ENCODE data around the gene TRMT1L. TPM values are rescaled to one million over a fixed set of nuclear protein-coding genes. Genes with fewer than 3 reads are reported as not detected.

TRMT1L gene
- total and polyA plus RNA-seq, 11 donors = 8.4 to 42.3 (median 28.3) TPM

- TF ChIP-seq POLR2A (IDR thresholded peaks at IDR 0.05) (no peak), CTCF (IDR thresholded peaks at IDR 0.05) (no peak)
- Histone ChIP-seq H3K27me3 (no peaks in the 10 kb centered on the region), H3K4me3 (peak overlapping the region; percentile 70 to 92 (median 80)), H3K9me3 (no peaks in the 10 kb centered on the region), H3K27ac (peak overlapping the region; percentile 86 to 99 (median 97)), H3K4me1 (peaks cover 0 to 55% (median 34%) of the 10 kb centered on the region in 12 donors), H3K36me3 (peaks cover 0 to 12% (median 1%) of the 10 kb centered on the region in 9 donors)
- DNase-seq (no peak), ATAC-seq (no peak)
- intact Hi-C loops (cut with DNase I) = loop anchor here in 7 of 10 donors (2.0 to 10.0 kb wide), 8 partner anchors 108 to 1222 kb away; partner anchors contain the start of genes RNF2 (in 4 of the 7), EDEM3 (in 3 of the 7), NIBAN1 (in 1 of the 7) and ODR4 (in 1 of the 7)
- WGBS, 4 donors = 14 to 20% (median 14%) methylated on average over 11 of the region's 11 CpGs
Observed at GRCh38 chr1:185155600-185156287, 1.0 kb downstream of the TRMT1L start.

GRCh38 chr1:185154912-185155513 lies 1.7 kb downstream of the TRMT1L start:
- intact Hi-C loops (cut with DNase I) = loop anchor here in 7 of 10 donors (5.0 to 10.0 kb wide), 6 partner anchors 108 to 1222 kb away; partner anchors contain the start of genes RNF2 (in 3 of the 7), NIBAN1 (in 1 of the 7), ODR4 (in 1 of the 7) and TPR (in 1 of the 7)
- Histone ChIP-seq H3K36me3 (peaks cover 0 to 19% (median 9%) of the 10 kb centered on the region in 9 donors), H3K4me3 (peak overlapping the region in 7 of 12 donors; percentile 71 to 88 (median 78)), H3K4me1 (peaks cover 0 to 54% (median 34%) of the 10 kb centered on the region in 12 donors), H3K9me3 (no peaks in the 10 kb centered on the region), H3K27ac (peak overlapping the region in 11 of 12 donors; percentile 6 to 99 (median 96)), H3K27me3 (no peaks in the 10 kb centered on the region)
- TF ChIP-seq CTCF (IDR thresholded peaks at IDR 0.05) = no peak
- DNase-seq (no peak), ATAC-seq (no peak)
- 53 to 66% (median 56%) methylated on average over 2 of the region's 2 CpGs for WGBS, 4 donors

- WGBS, 4 donors = 78 to 87% (median 83%) methylated on average over 3 of the region's 3 CpGs
- ATAC-seq = no peak
- intact Hi-C loops (cut with DNase I) = loop anchor here in 6 of 10 donors (10.0 kb wide), 4 partner anchors 167 to 523 kb away; partner anchors contain the start of gene NIBAN1 (in 1 of the 6)
- no peak for DNase-seq
- no peak for TF ChIP-seq CTCF (IDR thresholded peaks at IDR 0.05)
- no peak for TF ChIP-seq POLR2A (IDR thresholded peaks at IDR 0.05)
- Histone ChIP-seq H3K27me3 (no peaks in the 10 kb centered on the region), H3K27ac (no peak overlapping the region), H3K4me1 (peaks cover 0 to 36% (median 22%) of the 10 kb centered on the region in 12 donors), H3K36me3 (peaks cover 0 to 46% (median 36%) of the 10 kb centered on the region in 9 donors), H3K9me3 (no peaks in the 10 kb centered on the region), H3K4me3 (no peak overlapping the region)
Observed at GRCh38 chr1:185152187-185152767, 4.5 kb downstream of the TRMT1L start.
